GM18870 (cell line): ENCODE results near the gene TLDC2.

Experiments used
- ATAC-seq: cut with Tn5 transposase; IDR thresholded peaks from one replicate; pipeline ENCODE4 v1.9.1; 2021; ENCODE audit warnings: moderate library complexity; ENCODE audit not compliant: unreplicated experiment

Gene TLDC2

DNA sequence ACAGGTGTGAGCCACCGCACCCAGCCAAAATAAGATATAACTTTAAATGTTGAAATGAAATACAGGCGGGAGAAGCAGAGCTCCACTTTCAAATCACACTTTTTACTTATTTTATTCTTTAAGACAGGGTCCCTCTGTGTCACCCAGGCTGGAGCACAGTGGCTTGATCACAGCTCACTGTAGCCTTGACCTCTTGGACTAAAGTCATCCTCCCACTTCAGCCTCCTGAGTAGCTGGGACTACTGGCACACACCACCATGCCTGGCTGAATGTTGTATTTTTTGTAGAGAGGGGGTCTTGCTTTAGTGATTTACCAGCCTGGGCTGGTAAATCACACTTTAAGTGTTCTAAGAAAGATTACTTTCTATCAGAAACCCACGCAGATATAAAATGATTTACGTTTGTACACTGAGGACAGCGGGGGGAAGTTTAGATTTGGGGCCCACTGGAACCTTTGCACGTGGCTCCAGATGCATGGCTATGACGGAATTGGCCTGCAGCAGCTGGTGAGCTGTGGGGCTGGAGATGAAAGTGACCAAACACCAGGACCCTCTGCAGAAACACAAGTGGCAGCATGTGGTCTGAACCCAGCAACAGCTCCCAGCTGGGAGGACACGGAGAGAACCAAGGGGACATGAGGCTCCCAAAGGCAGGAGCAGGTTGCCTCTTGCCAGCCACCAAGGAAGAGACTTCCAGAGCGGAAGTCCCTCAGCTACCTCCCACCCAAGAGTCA lies 26.4 kb upstream of the TLDC2 start:
- no peak for ATAC-seq

DNA sequence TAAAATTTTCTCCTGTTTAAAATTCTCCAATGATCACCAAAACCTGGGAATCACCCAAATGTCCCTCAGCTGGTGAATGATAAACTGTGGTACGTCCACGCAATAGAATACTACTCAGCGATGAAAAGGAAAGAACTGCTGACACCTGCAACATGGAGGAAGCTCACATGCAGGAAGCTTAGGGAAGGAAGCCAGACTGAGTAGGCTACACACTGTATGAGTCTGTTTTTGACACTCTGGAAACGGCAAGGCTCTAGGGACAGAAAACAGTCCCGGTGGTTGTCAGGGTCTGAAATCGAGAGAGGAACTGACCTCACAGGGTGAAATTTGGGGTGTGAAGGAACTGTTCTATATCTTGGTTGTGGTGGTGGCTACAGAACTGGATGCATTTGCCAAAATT lies 25.2 kb upstream of the TLDC2 start:
- no peak for ATAC-seq

- no peak for ATAC-seq
Measured at GRCh38 chr20:36851490-36851889, 24.4 kb upstream of the TLDC2 start.

- no peak for ATAC-seq
Measured at GRCh38 chr20:36852187-36852586, 23.8 kb upstream of the TLDC2 start.

DNA sequence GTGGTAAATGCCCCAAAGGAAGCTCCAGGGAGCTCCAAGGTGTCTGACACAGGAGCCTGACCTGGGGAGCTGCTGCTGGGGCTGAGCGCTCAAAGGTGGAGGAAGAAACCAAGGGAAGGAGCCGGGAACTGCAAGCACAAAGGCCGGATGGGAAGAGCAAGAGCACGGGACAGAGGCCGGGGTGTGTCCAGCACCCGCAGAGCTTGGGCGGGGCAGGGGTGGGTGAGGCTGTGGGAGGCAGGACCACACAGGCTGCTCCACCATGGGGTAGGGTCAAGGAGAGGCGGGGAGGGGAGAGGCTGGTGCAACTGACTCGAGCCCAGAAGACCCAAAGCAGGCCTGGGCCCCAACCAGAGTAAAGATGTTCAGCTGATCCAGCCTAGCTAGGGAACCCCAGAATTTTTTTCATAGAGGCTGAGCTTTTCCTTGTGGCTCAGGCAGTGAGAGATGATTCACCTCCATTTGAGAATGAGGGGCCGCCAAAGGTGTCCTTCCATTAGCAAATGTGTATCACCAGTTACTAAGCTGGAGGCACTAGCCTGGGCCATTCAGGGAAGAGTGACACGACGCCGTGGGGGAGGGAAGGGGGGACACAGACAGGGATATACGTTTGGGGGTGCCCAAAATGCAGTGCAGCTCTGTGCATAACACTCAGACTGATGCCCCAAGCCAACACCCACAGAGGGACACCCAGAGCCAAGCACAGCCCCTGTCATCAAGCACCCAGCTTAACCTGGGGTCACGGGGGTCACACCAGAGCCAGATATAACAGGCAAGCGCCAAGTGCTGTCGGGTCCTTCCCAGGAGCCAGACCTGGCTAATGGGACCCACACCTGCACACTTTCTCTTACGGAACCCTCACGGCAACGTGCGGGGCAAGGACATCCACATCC lies 21.3 kb upstream of the TLDC2 start:
- ATAC-seq, result no peak

DNA sequence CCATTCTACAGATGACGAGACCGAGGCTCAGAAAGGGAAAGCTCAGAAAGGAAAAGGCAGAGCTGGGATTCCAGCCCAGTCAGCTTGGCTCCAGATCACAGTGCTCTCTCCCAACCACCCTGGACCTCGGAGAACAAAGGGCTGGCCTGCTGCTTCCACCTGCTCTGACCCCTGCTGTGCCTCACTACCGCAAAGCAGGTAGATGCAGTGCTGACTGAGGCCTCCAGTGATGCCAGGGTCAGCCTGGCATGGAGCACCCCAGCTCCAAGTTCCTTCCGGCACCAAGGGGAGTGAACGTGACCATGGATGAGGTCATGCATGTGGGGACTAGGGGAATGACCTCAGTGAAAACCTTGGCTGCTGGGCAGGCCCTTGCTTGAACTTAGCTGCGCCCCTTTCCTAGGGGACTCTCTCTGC lies 20.7 kb upstream of the TLDC2 start:
- no peak for ATAC-seq

DNA sequence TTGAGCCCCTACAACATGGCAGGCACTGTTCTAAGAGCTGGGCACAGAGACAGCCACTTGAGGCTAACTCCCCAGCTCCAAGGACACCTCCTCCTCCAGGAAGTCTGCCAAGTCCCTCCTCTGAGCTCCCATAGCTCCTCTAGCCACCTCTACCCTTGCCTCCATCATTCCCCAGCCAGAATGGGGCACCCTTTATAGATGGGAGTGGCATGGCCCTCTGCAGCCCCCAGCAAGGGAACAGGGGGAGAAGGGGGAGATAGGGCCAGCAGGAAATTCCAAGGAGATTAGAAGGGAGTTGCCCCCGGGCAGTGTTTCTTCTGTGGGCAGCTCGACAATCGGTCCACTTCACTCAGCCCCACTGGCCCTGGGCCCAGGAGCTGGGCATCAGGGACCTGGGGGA lies 19.7 kb upstream of the TLDC2 start:
- ATAC-seq, result no peak

GRCh38 chr20:36856691-36857635 lies 19.0 kb upstream of the TLDC2 start:
- no peak for ATAC-seq

DNA sequence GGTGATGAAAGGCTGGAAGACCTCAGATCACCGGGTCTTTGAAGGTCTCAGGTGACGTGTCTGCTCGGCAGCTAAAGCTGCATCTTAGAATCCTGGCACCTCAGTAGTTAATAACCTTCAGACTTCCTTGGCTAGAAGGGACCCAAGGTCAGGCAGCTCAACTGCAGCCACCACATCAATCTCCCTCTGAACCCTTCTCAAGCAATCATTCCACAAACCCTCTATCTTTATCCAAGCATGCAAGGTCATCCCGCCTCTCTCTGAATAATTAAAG lies 16.7 kb upstream of the TLDC2 start:
- no peak for ATAC-seq

DNA sequence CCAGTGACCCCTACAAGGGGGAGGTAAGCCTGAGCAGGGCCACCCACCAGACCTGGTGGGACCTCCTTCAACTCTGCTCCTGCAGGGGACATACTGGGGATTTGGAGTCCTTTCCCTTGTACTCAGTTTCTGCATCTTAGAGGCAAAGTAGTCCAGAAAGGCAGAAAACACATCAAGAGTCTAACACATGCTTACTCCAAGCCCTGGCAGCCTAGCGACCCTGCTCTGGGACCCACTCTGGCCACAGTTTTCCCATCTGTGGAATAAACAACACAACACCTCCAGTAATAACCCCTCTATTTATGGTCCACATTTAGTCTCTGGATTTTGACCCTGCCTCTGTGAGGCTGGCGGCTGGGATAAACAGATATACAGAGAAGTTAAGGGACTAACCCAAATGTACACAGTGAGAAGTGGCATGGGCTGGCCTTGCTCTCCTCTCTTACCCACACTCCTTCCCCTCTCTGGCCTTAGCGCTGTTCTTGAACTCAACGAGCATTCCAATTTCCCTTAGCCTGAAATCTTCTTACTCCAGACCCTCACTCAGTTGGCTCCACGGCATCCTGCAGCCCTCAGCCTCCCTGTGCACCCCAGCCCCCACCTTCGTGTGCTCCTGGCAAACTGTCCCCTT lies 16.1 kb upstream of the TLDC2 start:
- no peak for ATAC-seq

GRCh38 chr20:36860339-36860738 lies 15.6 kb upstream of the TLDC2 start:
- ATAC-seq, result no peak

GRCh38 chr20:36860811-36861624 lies 14.9 kb upstream of the TLDC2 start:
- no peak for ATAC-seq

DNA sequence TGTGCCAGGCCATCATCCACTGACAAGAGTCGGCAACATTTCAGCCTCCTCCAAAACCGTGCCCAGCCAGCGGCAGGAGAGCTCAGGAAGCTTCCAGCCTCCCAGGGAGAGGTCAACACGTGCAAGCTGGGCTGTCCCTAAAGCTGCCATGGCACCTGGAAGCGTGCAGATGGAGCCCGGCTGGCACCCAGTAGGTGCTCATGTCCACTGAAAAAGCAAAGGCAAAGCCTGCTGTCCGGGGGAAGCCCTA lies 14.4 kb upstream of the TLDC2 start:
- ATAC-seq, result no peak

DNA sequence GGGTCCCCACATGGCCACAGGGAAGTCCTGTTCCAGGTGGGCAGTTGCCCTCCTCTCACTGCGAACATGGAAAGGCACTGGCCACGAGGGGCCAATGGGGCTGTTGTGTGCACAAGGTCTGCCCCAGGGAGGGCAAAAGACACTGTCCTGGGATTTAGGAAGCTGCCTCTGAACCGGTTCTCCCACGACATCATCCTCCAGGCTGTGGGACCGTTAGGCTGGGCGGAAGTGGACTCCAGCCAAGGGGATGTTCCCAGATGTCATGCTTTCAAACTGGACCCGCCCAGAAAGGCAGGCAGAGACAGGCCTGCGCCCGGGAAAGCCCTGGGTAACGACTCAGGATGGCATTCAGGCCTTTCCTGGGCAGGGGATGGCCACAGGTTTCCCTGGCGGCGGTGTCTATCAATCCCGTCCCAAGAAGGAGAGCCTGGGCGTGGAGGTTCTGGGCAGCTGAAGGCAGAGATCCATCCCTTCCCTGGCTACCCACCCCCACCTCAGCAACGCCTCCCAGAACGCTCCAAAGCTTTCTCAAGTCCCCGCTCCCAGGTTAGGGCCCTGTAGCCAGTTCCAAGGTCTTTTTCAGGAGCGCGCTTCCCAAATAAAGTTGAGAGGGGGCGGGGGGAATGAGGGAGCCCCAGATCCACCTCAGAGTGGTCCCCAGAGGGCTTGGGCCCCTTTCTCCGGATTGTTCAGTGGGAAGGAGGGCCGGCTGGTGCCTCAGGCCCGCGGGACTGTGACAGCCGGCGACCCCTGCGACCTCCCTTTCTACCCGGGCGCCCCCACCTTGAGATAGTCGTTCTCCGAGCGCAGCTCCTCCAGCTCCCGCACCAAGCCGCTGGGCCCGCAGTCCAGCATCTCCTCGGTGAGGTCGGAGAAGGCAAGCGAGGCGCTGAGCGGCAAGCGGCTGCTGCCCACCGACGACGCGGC lies 13.8 kb upstream of the TLDC2 start:
- ATAC-seq, result no peak

GRCh38 chr20:36862857-36863668 lies 12.9 kb upstream of the TLDC2 start:
- ATAC-seq, result no peak

DNA sequence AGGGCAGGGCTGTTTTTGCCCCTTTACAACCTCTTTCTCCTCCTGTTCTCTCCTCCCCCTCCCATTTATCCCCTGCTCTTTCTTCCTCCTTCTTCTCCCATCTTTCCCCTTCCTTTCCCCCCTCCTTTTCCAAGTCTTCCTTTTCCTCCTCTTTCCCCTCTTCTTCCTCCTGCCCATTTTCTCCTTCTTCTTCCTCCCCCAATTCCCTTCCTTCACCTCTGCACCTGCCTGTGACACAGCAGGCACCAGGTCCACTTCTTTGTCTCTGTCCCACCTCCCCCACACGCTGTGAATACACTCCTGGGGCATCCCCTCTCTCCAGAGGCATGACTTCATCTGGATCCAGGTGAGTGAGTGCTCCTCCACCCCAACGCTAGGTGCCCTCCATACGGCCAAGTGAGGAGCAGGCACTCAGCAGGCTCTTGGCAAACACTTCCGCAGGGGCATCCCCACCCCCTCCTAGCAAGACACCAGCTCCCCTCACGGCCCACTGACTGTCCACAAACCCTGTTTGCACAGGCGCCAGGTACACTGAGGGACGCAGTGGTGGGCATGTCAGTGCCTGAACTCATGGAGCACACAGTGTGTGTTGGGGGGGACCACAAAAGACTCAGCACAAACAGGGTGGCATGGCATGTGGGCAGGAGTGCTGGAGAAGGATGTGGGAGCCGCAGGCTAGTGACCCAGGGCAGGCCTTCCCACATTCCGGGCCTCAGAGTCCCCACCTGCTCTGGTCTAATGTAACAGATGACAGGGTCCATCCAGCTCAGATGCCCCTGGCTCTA lies 10.7 kb upstream of the TLDC2 start:
- ATAC-seq, result no peak

GRCh38 chr20:36865861-36866149 lies 10.1 kb upstream of the TLDC2 start:
- no peak for ATAC-seq

- no peak for ATAC-seq
Measured at GRCh38 chr20:36866164-36866563, 9.8 kb upstream of the TLDC2 start.
